ENCODE results near the gene ZNF367.
"Not testable (repeated sequence)": the region's sequence is repeated elsewhere in the genome, so short reads cannot be mapped to it uniquely, and the experiment has no call there.

The ZNF367 gene

GRCh38 chr9:96395964-96396363 is 22.2 kb downstream of the ZNF367 start:
- no peak for DNase-seq

- no peak for DNase-seq
Observed at GRCh38 chr9:96394832-96395496, 23.2 kb downstream of the ZNF367 start.

GRCh38 chr9:96392263-96392662 is 25.9 kb downstream of the ZNF367 start:
- DNase-seq = no peak

GRCh38 chr9:96391021-96391765 is 27.0 kb downstream of the ZNF367 start:
- no peak for DNase-seq

- no peak for DNase-seq
Observed at GRCh38 chr9:96388144-96388543, 30.0 kb downstream of the ZNF367 start.

- no peak for DNase-seq
Observed at GRCh38 chr9:96386157-96386556, 32.0 kb downstream of the ZNF367 start.

- DNase-seq = peak; percentile 13
Observed at GRCh38 chr9:96383165-96383942, 34.8 kb downstream of the ZNF367 start, which contains the start of gene SLC35D2. Gene SLC35D2, minus strand, starts transcription at chr9:96383711. Its CDS starts 77 bp downstream, at chr9:96383634.

GRCh38 chr9:96382839-96383164 is 35.4 kb downstream of the ZNF367 start:
- no peak for DNase-seq

GRCh38 chr9:96382175-96382574 is 36.0 kb downstream of the ZNF367 start:
- no peak for DNase-seq

GRCh38 chr9:96381696-96382095 is 36.5 kb downstream of the ZNF367 start:
- DNase-seq = no peak

- DNase-seq = no peak
Observed at GRCh38 chr9:96381125-96381524, 37.0 kb downstream of the ZNF367 start.

- no peak for DNase-seq
Observed at GRCh38 chr9:96379461-96379860, 38.7 kb downstream of the ZNF367 start.

- no peak for DNase-seq
Observed at GRCh38 chr9:96378187-96378586, 40.0 kb downstream of the ZNF367 start.

- no peak for DNase-seq
Observed at GRCh38 chr9:96376891-96377874, 41.0 kb downstream of the ZNF367 start.

GRCh38 chr9:96375507-96375906 is 42.7 kb downstream of the ZNF367 start:
- not testable (repeated sequence) for DNase-seq

- DNase-seq = no peak
Observed at GRCh38 chr9:96367943-96368342, 50.2 kb downstream of the ZNF367 start.

GRCh38 chr9:96363175-96363967 is 54.8 kb downstream of the ZNF367 start:
- no peak for DNase-seq

- not testable (repeated sequence) for DNase-seq
Observed at GRCh38 chr9:96362119-96362518, 56.1 kb downstream of the ZNF367 start.

- DNase-seq = no peak
Observed at GRCh38 chr9:96361668-96362067, 56.5 kb downstream of the ZNF367 start.

GRCh38 chr9:96360976-96361375 is 57.2 kb downstream of the ZNF367 start:
- no peak for DNase-seq

- not testable (repeated sequence) for DNase-seq
Observed at GRCh38 chr9:96360523-96360922, 57.6 kb downstream of the ZNF367 start.

- no peak for DNase-seq
Observed at GRCh38 chr9:96350866-96351265, 67.3 kb downstream of the ZNF367 start.
